Measurements from ENCODE around the gene LRRC59.

DNA sequence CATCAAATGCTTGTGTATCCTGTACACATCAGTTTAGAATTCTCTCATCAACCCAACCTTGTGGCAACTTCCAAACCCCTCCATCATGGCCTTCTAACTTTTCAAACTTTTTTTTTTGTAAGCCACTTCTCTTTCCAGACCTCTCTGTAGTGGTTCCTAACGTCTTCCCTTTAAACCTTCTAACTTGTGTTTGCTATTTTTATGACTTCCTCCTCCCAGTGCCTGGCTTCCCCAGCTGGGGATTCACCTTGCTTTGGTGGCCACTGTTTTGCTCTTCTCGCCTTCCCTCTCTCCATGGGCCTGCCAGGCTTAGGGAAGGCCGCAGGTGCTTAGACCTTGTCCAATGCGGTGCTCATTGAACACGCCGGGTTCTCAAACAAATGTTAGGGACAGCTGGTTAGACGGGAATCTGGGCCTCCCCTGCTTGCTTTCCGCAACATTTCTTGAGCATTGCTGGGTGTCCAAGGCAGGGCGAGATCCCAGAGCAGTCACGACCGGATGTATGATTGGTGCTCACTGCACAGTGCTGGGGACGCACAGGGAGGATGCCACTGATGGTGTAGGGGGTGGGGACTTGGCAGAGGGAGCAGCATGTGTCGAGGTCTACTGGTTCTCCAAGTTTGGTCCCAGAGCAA, 52.5 kb downstream of the LRRC59 start:
- TF ChIP-seq CTCF (IDR thresholded peaks at IDR 0.05; ENCODE audit: insufficient read depth, low read depth, low read length) (no peak), EZH2 (IDR thresholded peaks at IDR 0.05; ENCODE audit: insufficient read depth, low read length) (no peak)
